ENCODE measurements around the gene XXYLT1. TPM values are rescaled to one million over a fixed set of nuclear protein-coding genes. Genes with fewer than 3 reads are reported as not detected.
A peak's percentile ranks its signal among the peaks of the same experiment; 100 is the strongest.

The XXYLT1 gene
- total RNA-seq, 6 experiments from 2014 or later: 1.7 to 6.5 (median 2.1) TPM

DNA sequence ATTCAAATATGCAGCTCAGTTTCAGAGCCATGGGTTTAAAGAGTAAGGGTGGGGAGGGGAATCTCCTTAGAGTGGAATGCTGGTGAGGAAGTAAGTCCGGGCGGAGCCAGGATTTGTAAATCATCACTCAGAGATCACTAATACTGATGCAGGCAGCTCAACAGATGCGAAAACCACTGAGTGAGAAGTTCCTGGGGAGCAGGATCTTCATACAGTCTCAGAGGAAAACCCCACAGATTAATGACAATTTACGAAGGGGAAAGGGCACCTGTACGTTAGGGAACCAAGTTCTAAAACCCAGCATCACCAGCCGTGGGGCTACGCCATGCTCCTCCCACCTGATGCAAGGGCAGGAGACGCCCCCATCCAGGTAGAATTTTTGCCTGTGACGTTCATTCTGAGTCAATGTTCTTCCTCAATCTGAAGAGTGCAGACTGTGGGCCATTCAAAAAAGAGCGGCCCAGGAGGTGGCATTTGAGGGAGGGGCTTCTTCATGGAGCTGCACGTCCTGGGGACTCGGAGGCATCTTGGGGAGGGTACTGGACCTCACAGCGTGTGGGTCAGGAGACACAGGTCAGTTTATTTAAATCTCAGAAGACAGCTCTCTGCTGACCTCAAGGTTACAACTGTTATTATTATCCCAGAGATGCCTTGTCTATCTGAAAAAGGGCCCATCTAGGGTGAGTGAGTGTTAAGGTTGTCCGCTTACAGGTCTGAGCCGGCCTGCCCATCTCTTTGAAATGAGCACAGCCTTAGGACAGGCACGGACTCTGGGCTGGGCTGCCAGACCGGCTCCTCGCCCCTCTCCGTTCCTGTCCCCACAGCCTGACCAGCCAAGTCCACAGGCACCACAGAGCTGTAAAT is 228.0 kb downstream of the XXYLT1 start:
- intact Hi-C loops (cut with DNase I): no loop called here
- no peaks in the 10 kb centered on the region for H3K9me3 ChIP-seq
- DNase-seq: peak in 1 of 3 donors; percentile 26
- no peak overlapping the region for H3K4me3 ChIP-seq
- H3K27ac ChIP-seq: no peak overlapping the region
- no peaks in the 10 kb centered on the region for H3K36me3 ChIP-seq
- no peaks in the 10 kb centered on the region for H3K27me3 ChIP-seq
- 68% methylated on average over 5 of the region's 19 CpGs for WGBS (ENCODE audit: insufficient coverage, low coverage, low lambda C conversion rate, missing lambda C conversion rate)
- no peak for ATAC-seq
- no peaks in the 10 kb centered on the region for H3K4me1 ChIP-seq
- TF ChIP-seq POLR2A (IDR thresholded peaks at IDR 0.05) (no peak), CTCF (IDR thresholded peaks at IDR 0.05) (no peak)

DNA sequence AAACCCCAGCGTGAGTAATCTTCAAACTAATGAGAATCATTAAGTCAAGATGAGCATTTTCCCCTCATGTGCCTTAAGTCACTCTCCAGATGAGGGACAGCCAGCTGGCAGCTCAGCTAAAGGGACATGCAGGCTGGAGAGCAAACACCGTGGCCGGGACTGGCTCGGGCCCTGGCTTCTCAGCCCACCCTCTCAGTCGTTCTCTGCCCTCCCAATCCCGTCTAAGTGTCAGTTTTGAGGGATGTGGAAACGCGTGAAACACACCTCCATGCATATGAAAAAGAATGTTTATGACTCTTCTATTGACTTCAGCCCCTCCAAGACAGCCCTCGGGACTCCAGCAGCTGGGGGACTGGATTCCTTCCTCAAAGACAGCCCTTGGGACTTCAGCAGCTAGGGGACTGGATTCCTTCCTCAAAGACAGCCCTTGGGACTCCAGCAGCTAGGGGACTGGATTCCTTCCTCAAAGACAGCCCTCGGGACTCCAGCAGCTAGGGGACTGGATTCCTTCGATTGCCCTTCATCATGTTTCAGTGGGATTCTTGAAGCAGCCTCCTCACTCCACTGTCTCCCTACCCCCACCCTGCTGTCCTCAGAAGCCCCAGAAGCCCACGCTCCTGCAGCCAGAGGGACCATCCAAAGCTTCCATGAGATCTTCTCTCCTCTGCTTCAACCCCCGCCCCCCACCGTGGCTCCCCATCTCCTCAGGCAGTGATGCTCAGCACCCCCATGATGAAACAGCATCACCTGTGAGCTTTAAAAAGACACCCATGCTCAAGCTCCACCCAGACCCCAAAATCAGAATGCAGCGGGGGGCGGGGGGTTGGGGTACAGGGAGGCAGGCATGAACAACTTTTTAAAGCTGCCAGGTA is 228.9 kb downstream of the XXYLT1 start:
- H3K4me1 ChIP-seq: no peaks in the 10 kb centered on the region
- intact Hi-C loops (cut with DNase I): no loop called here
- no peak overlapping the region for H3K27ac ChIP-seq
- no peaks in the 10 kb centered on the region for H3K27me3 ChIP-seq
- ATAC-seq (no peak), DNase-seq (peak in 1 of 3 donors; percentile 33)
- WGBS (ENCODE audit: insufficient coverage, low coverage, low lambda C conversion rate, missing lambda C conversion rate): 92% methylated on average over 11 of the region's 16 CpGs
- no peak overlapping the region for H3K4me3 ChIP-seq
- no peaks in the 10 kb centered on the region for H3K36me3 ChIP-seq
- TF ChIP-seq POLR2A (IDR thresholded peaks at IDR 0.05) (no peak), CTCF (IDR thresholded peaks at IDR 0.05) (no peak)
- no peaks in the 10 kb centered on the region for H3K9me3 ChIP-seq

DNA sequence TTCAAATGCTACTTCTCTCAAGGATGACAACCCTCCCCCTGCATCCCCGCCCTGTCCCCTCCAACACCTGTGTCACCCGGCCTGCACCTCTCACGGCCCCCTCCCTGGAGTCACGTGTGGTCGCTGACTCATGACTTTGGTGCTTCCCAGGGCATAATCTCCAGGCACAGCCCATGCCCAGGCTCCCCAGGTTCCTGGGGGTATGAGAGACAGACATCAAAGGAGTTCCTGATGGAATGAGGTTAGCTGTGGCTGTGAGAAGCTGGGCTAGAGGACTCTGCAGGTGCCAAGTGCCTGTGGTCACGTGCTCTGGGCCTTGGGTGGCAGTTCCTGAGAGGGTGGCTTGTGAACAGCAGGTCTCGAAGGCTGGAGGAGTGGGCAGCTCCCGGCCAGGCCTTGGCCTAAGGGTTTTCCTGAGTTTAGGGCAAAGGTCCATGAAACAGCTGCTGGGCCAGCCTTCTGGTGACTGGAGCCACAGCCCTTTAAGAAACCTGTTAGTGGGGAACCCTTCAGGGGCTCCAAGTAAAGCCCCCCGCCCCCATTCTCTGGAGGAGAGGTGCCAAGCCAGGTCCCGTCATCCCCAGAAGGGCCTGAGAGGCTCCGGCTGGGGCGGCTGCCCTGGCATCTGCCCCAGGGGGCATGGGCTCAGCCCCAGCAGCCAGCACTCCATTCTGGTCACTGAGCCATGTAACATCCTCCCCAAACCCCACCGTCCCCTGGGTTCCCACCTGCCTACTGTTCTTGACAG is 230.0 kb downstream of the XXYLT1 start:
- no peaks in the 10 kb centered on the region for H3K9me3 ChIP-seq
- no peaks in the 10 kb centered on the region for H3K4me1 ChIP-seq
- 79% methylated on average over 6 of the region's 13 CpGs for WGBS (ENCODE audit: insufficient coverage, low coverage, low lambda C conversion rate, missing lambda C conversion rate)
- ATAC-seq (no peak), DNase-seq (peak in 1 of 3 donors; percentile 39)
- no peak overlapping the region for H3K27ac ChIP-seq
- H3K4me3 ChIP-seq: no peak overlapping the region
- no peak for TF ChIP-seq POLR2A (IDR thresholded peaks at IDR 0.05)
- no peak for TF ChIP-seq CTCF (IDR thresholded peaks at IDR 0.05)
- intact Hi-C loops (cut with DNase I): no loop called here
- H3K36me3 ChIP-seq: no peaks in the 10 kb centered on the region
- no peaks in the 10 kb centered on the region for H3K27me3 ChIP-seq

GRCh38 chr3:195040094-195040493 is 230.9 kb downstream of the XXYLT1 start:
- no peaks in the 10 kb centered on the region for H3K4me1 ChIP-seq
- no peaks in the 10 kb centered on the region for H3K27me3 ChIP-seq
- intact Hi-C loops (cut with DNase I): no loop called here
- ATAC-seq (peak; percentile 21 to 66 (median 41)), DNase-seq (peak in 2 of 3 donors; percentile 49)
- TF ChIP-seq POLR2A (IDR thresholded peaks at IDR 0.05): no peak
- TF ChIP-seq CTCF (IDR thresholded peaks at IDR 0.05): no peak
- no peak overlapping the region for H3K4me3 ChIP-seq
- WGBS (ENCODE audit: insufficient coverage, low coverage, low lambda C conversion rate, missing lambda C conversion rate): no CpG with 5 or more reads among the region's 11 CpGs
- no peaks in the 10 kb centered on the region for H3K36me3 ChIP-seq
- no peaks in the 10 kb centered on the region for H3K9me3 ChIP-seq
- H3K27ac ChIP-seq: no peak overlapping the region

Data from right lobe of liver (tissue), 6 donors.